Endometrial microvascular endothelial cells (primary cell): Measurements from ENCODE around the gene MDM4. TPM values are rescaled to one million over a fixed set of nuclear protein-coding genes. Genes with fewer than 3 reads are reported as not detected.

ENCODE experiments used
- in situ Hi-C: cut with HindIII; loops from 2 replicates; pipeline ENCODE4 v1.10.0; 2017; ENCODE audit warnings: low sequenced_read_pairs, low pct_unique_long_range_greater_than_20kb; ENCODE audit errors: inconsistent ontology term
- total RNA-seq: library from RNA; depleted of rRNA; stranded (reverse); fragments of >200 nt; gene quantifications from one replicate; pipeline ENCODE4 v1.2.3, GENCODE V29; 2015; ENCODE audit errors: inconsistent ontology term

Gene MDM4
- 13.8 TPM for total RNA-seq

DNA sequence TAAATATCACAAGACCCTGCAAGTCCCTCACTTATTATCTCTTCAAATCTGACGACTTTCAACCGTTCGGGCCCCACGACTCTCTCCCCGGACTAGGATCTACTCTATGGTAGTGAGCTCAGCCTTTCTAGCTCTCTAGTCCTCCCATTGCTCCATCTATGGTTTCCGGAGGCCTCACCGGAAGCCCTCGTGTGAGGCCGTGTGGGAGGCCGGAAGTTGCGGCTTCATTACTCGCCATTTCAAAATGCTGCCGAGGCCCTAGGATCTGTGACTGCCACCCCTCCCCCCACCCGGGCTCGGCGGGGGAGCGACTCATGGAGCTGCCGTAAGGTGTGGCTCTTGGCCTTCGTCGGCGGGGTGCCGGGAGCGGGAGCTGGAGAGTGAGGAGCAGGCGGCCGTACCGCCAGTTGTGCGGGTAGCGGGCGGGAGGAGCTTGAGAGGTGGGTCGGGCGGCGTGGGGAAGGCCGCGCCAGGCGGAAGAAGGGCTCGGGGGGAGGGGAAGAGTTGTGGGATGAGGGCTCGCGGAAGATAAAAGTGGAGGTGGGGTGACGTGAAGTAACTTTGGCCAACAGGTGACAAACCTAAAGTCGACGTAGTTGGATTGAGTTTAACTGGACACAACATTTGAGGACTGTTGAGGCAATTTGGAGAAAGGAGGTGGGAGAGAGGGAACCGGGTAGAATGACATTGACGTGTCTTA is at the start of gene MDM4:
MDM4 (plus strand) TSS at position 227 of the 700 bp plus-strand sequence. CDS start 9,113 bp downstream, outside the sequence.
- in situ Hi-C loops: no loop called here

GRCh38 chr1:204466416-204467405 is 49.5 kb upstream of the MDM4 start:
- in situ Hi-C loops: no loop called here

- in situ Hi-C loops: no loop called here
Measured at GRCh38 chr1:204468206-204468605, 48.0 kb upstream of the MDM4 start.

- in situ Hi-C loops: no loop called here
Measured at GRCh38 chr1:204468766-204469302, 47.4 kb upstream of the MDM4 start.

- in situ Hi-C loops: no loop called here
Measured at GRCh38 chr1:204469304-204469703, 46.9 kb upstream of the MDM4 start.

DNA sequence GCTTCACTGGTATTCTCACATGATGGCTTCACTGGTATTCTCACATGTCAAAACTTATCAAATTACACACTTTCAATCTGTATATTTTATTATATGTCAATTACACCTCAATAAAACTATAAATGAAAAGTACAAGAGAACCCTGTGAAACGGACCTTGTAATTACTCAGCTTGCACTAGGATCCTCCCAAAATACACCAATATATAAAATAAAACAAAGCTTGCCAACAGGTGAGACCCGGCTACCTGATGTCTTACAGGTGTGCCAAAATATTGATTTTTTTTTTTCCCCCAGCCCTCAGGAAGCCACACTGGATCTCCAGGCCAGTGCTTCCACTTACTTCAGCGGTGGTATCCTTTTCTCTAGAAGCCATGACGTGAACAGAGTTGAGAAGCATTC is 44.5 kb upstream of the MDM4 start:
- in situ Hi-C loops: no loop called here

DNA sequence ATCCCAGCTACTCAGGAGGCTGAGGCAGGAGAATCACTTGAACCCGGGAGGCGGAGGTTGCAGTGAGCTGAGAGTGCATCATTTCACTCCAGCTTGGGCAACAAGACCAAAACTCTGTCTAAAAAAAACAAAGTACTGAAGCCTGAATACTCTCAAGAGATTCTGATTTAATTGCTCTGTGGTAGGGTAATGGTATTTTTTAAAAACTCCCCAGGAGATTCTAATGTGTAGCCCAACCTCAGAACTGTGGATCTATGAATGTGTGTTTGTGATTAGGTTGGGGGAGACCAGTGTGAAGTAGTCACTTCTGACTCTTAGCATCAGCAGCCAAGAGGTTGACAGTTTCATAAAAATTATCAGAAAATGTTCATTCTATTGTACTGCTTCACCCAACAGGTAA is 43.5 kb upstream of the MDM4 start:
- in situ Hi-C loops: no loop called here

DNA sequence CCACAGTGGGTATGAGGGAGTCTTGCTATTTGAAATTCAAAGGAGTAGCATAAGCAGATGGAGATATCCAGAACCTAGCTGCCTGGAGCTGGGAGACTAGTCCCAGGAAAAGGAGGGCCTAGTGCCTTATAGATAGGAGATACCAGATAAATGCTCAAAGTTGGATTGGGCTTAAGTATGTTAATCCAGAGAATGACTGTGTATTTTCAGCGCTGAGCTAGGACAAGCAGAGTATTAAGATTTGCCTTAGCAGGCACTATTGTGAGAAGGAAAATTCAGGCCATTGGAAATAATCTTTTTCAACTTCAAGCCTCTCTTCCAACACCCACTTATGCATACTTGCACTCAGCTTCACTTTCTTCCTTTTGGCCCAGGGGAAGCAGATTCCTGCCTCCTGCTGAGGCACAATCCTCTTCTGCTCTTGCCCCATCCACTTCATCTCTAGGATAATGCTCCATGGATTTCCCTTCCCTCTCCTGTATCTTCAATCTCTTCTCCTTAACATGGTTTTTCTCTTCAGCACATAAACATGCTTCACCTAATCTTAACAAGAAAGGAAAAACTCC is 42.7 kb upstream of the MDM4 start:
- in situ Hi-C loops: no loop called here

DNA sequence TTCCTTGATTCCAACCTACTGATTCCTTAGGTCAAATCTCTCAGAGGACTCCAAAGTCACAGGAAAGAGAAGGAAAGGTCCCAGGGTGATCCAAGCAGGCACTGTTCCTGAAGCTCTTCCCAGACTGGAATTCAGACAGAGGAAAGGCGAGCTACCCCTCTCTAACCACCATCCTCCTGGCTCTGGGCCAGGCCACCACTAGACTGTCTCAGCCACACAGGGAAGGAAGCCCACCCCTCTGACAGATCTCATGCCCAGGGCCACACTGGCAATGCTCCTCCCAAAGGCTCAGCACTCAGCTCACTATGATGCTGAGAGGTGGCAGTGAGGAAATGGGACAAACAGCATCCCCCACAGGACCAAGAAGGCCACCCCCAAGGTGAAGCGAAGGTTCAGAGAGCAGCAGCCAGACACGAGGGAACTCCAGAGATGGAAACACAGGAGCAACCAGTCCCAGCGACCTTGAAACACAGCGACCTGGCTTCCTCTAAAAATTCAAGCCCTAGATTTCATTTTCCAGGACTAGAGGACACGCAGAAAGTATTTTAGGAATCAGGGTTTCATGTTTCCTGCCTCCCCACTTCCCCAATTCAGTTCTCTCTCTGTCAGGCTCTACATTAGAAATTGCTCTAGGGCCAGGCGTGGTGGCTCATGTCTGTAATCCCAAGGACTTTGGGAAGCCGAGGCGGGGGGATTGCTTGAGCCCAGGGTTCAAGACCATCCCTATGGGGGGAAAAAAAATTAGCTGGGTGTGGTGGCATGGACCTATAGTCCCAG is 40.4 kb upstream of the MDM4 start:
- in situ Hi-C loops: no loop called here

DNA sequence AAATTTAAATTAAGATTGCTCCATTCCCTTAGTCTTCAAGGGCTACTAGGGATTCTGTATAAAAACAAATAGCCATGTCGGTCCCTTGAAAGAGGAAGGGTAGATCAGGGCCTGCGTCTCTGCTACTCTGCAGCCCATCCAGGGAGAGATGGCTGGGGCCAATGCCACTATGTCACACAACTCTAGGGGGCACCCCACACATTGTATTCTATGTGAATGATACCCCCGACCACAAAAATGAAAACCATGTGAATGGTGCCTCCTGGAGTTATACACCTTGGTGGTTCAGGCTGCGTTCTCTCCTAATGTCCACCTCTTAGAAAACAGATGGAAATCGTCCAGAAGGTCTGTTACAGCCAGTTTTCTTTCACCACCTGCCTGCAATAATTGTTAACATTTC is 39.6 kb upstream of the MDM4 start:
- in situ Hi-C loops: no loop called here

- in situ Hi-C loops: no loop called here
Measured at GRCh38 chr1:204477036-204477740, 39.0 kb upstream of the MDM4 start.

- in situ Hi-C loops: no loop called here
Measured at GRCh38 chr1:204478172-204478899, 37.9 kb upstream of the MDM4 start.

DNA sequence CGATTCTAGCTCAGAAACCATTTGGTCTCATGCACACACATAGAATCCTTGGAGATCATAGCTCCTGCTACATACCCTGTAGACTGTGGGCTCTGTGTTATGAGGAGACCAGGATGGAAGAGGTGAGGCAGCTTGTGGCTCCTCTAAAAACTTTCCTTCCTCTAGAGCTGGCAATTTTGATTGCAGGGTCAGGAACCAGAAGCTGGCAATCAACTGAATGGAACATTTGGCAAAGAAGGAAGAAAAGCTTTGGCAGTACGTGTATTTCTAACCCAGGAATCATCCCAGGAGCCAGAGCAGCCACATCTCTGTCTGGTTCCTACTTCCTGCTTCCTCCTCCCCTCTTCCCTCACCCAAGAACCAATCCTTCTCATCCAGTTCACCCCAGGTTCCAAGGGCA is 37.3 kb upstream of the MDM4 start:
- in situ Hi-C loops: no loop called here

- in situ Hi-C loops: no loop called here
Measured at GRCh38 chr1:204479387-204480136, 36.6 kb upstream of the MDM4 start.

DNA sequence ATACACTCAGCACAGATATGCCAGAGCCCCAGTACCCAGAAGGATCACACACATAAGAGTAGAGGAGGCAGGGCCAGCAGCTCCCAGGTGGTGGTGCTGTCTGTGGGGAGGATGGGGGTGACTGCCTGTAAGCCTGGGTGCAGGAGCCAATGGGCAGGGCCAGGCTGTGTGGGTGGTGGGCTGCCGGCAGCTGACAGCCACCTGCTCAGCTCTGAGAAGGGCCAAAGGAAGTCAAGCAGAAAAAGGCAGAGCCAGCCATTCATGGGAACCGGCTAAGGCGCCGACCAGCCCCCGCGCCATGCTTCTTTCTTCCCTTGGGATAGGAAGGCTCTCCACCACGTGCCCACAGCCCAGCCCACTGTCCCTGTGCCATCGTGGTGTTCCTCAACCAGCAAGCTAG is 35.7 kb upstream of the MDM4 start:
- in situ Hi-C loops: no loop called here

GRCh38 chr1:204483791-204484190 is 32.4 kb upstream of the MDM4 start:
- in situ Hi-C loops: no loop called here
